HG02885 (cell line): ENCODE results near the gene PRDM16.

Experiments used
- ATAC-seq: cut with Tn5 transposase; IDR thresholded peaks from one replicate; pipeline ENCODE4 v1.9.1; 2021; ENCODE audit warnings: mild to moderate bottlenecking; ENCODE audit not compliant: unreplicated experiment, poor library complexity

The PRDM16 gene

GRCh38 chr1:3351449-3352298, 282.7 kb downstream of the PRDM16 start:
- ATAC-seq: no peak

- ATAC-seq: no peak
These were observed 283.4 kb downstream of the PRDM16 start for GRCh38 chr1:3352299-3352951.

GRCh38 chr1:3352952-3353331, 283.9 kb downstream of the PRDM16 start:
- ATAC-seq: no peak

- no peak for ATAC-seq
These were observed 284.9 kb downstream of the PRDM16 start for GRCh38 chr1:3353876-3354275.

- no peak for ATAC-seq
These were observed 286.1 kb downstream of the PRDM16 start for GRCh38 chr1:3355089-3355488.

- no peak for ATAC-seq
These were observed 287.2 kb downstream of the PRDM16 start for GRCh38 chr1:3355894-3356826.

- ATAC-seq: no peak
These were observed 287.9 kb downstream of the PRDM16 start for GRCh38 chr1:3356827-3357460.

- no peak for ATAC-seq
These were observed 288.7 kb downstream of the PRDM16 start for GRCh38 chr1:3357526-3358297.

GRCh38 chr1:3359351-3359750, 290.3 kb downstream of the PRDM16 start:
- ATAC-seq: no peak

- ATAC-seq: no peak
These were observed 290.9 kb downstream of the PRDM16 start for GRCh38 chr1:3359756-3360440.

GRCh38 chr1:3360646-3361257, 291.7 kb downstream of the PRDM16 start:
- ATAC-seq: no peak

GRCh38 chr1:3363023-3363422, 294.0 kb downstream of the PRDM16 start:
- no peak for ATAC-seq

- ATAC-seq: no peak
These were observed 294.8 kb downstream of the PRDM16 start for GRCh38 chr1:3363756-3364155.

- ATAC-seq: no peak
These were observed 295.5 kb downstream of the PRDM16 start for GRCh38 chr1:3364551-3364950.

GRCh38 chr1:3364983-3365382, 296.0 kb downstream of the PRDM16 start:
- ATAC-seq: no peak

GRCh38 chr1:3365523-3366125, 296.6 kb downstream of the PRDM16 start:
- no peak for ATAC-seq

- ATAC-seq: no peak
These were observed 297.4 kb downstream of the PRDM16 start for GRCh38 chr1:3366126-3367051.
